H1 (cell line): ENCODE results near the gene WDFY1. TPM values are rescaled to one million over a fixed set of nuclear protein-coding genes. Genes with fewer than 3 reads are reported as not detected.

Source experiments
- CTCF ChIA-PET: fragments of 300-600 bp; sonication (Branson Sonifier 250); formaldehyde crosslinking; loops from one replicate; lab custom pipeline; 2021; ENCODE audit not compliant: partially characterized antibody; lab: Charles Lee
- POLR2A ChIA-PET: fragments of 300-600 bp; sonication (Branson Sonifier 250); formaldehyde crosslinking; loops from one replicate; lab custom pipeline; 2021; ENCODE audit warnings: inconsistent platforms; ENCODE audit not compliant: partially characterized antibody; lab: Charles Lee
- DNase-seq, 2 experiments: peaks; one replicate each; pipeline versions ENCODE4 v3.0.0 to v3.0.0-alpha.2; 2010 to 2022; ENCODE audit warnings: low spot score in 2 of 2, low read depth in 1 of 2, mixed read lengths in 1 of 2
- FAIRE-seq: peaks from 2 replicates; lab custom pipeline; 2011; peaks lifted over from hg19 to GRCh38; lab: Jason Lieb, UNC
- H2AFZ ChIP-seq: 2 replicates; pipeline ENCODE4 v1.8.1; 2012; ENCODE audit warnings: low read length, inconsistent platforms
- H2AK5ac ChIP-seq: 2 replicates; pipeline ENCODE4 v1.6.1; 2013; ENCODE audit warnings: low read depth, low read length
- H2BK120ac ChIP-seq: replicated peaks from 2 replicates; pipeline ENCODE3; 2013; ENCODE audit warnings: low read depth, low read length, inconsistent platforms
- H2BK12ac ChIP-seq: 2 replicates; pipeline ENCODE4 v1.6.1; 2013; ENCODE audit warnings: low read depth, low read length
- H2BK15ac ChIP-seq: 2 replicates; pipeline ENCODE4 v1.6.1; 2013; ENCODE audit warnings: low read length
- H2BK20ac ChIP-seq: 2 replicates; pipeline ENCODE4 v1.6.1; 2013; ENCODE audit warnings: low read length
- H2BK5ac ChIP-seq: 2 replicates; pipeline ENCODE4 v1.6.1; 2013; ENCODE audit warnings: low read depth, low read length
- H3K14ac ChIP-seq: 2 replicates; pipeline ENCODE4 v1.6.1; 2013; ENCODE audit warnings: inconsistent platforms; ENCODE audit not compliant: insufficient read length
- H3K18ac ChIP-seq: 2 replicates; pipeline ENCODE4 v1.6.1; 2013; ENCODE audit warnings: low read length; ENCODE audit errors: extremely low read depth
- H3K23ac ChIP-seq: 2 replicates; pipeline ENCODE4 v1.6.1; 2013; ENCODE audit warnings: inconsistent platforms; ENCODE audit not compliant: insufficient read length
- H3K23me2 ChIP-seq: 2 replicates; pipeline ENCODE4 v1.6.1; 2013; ENCODE audit warnings: low read depth, low read length
- H3K27ac ChIP-seq: 2 replicates; pipeline ENCODE4 v1.6.1; 2011; ENCODE audit warnings: low read depth, low read length, inconsistent platforms
- H3K27me3 ChIP-seq, 4 experiments: replicated peaks in 1 of 4; 1 replicate in 1 of 4; 2 replicates in 3 of 4; pipeline versions ENCODE4 v1.6.1 to v1.8.1; 2011 to 2013; ENCODE audit warnings: low read length in 3 of 4, mild to moderate bottlenecking in 3 of 4, inconsistent platforms in 2 of 4, mixed read lengths in 2 of 4, moderate library complexity in 1 of 4; ENCODE audit not compliant: control insufficient read depth in 3 of 4, insufficient read depth in 3 of 4; ENCODE audit errors: extremely low read depth in 1 of 4
- H3K36me3 ChIP-seq, 4 experiments: 2 replicates each; pipeline versions ENCODE4 v1.6.1 to v1.8.1; 2011 to 2013; ENCODE audit warnings: mild to moderate bottlenecking in 4 of 4, low read length in 3 of 4, moderate library complexity in 2 of 4, control low read depth in 1 of 4, inconsistent platforms in 1 of 4; ENCODE audit not compliant: insufficient read depth in 4 of 4, control insufficient read depth in 2 of 4
- H3K4ac ChIP-seq: replicated peaks from 2 replicates; pipeline ENCODE3; 2013; ENCODE audit warnings: low read length, low read depth, mixed read lengths, inconsistent platforms; ENCODE audit not compliant: insufficient read length
- H3K4me1 ChIP-seq, 4 experiments: replicated peaks in 1 of 4; 1 replicate in 1 of 4; 2 replicates in 3 of 4; pipeline versions ENCODE4 v1.6.1 to v1.8.1; 2011 to 2013; ENCODE audit warnings: low read length in 3 of 4, inconsistent platforms in 2 of 4, mixed read lengths in 1 of 4; ENCODE audit not compliant: insufficient read depth in 4 of 4, control insufficient read depth in 3 of 4
- H3K4me2 ChIP-seq, 2 experiments: 2 replicates each; pipeline versions ENCODE4 v1.6.1 to v1.8.1; 2011 to 2013; ENCODE audit warnings: low read depth in 2 of 2, low read length in 2 of 2, control low read depth in 1 of 2, inconsistent platforms in 1 of 2, mild to moderate bottlenecking in 1 of 2; ENCODE audit not compliant: insufficient read depth in 1 of 2
- H3K4me3 ChIP-seq, 4 experiments: fragments of 200-600, 300-600 bp in 1 of 4; sonication (generic), shearing (Covaris generic), sonication (Bioruptor Twin) in 1 of 4; 2 replicates each; pipeline versions ENCODE4 v1.5.1 to v1.8.1; 2011 to 2016; ENCODE audit warnings: low read length in 4 of 4, low read depth in 3 of 4, control low read depth in 2 of 4, inconsistent platforms in 2 of 4, mild to moderate bottlenecking in 2 of 4, mixed read lengths in 1 of 4, moderate library complexity in 1 of 4; ENCODE audit not compliant: insufficient read depth in 2 of 4; ENCODE audit errors: extremely low read depth in 1 of 4
- H3K56ac ChIP-seq: replicated peaks from 2 replicates; pipeline ENCODE3; 2013; ENCODE audit warnings: low read depth, mild to moderate bottlenecking, mixed read lengths, low read length, inconsistent platforms; ENCODE audit not compliant: insufficient read length
- H3K79me1 ChIP-seq: 2 replicates; pipeline ENCODE4 v1.6.1; 2013; ENCODE audit warnings: low read depth, low read length, control low read depth
- H3K79me2 ChIP-seq, 2 experiments: 2 replicates each; pipeline versions ENCODE4 v1.6.1 to v1.8.1; 2012 to 2013; ENCODE audit warnings: low read length in 2 of 2, mild to moderate bottlenecking in 2 of 2, inconsistent platforms in 1 of 2; ENCODE audit not compliant: insufficient read depth in 2 of 2, control insufficient read depth in 1 of 2
- H3K9ac ChIP-seq, 4 experiments: replicated peaks in 1 of 4; 1 replicate in 1 of 4; 2 replicates in 3 of 4; pipeline versions ENCODE4 v1.6.1 to v1.8.1; 2011 to 2013; ENCODE audit warnings: low read depth in 3 of 4, low read length in 3 of 4, control low read depth in 2 of 4, mild to moderate bottlenecking in 2 of 4, moderate library complexity in 2 of 4, inconsistent platforms in 1 of 4; ENCODE audit errors: extremely low read depth in 1 of 4
- H3K9me3 ChIP-seq, 2 experiments: 2 replicates each; pipeline versions ENCODE4 v1.6.1 to v1.8.1; 2012 to 2013; ENCODE audit warnings: mild to moderate bottlenecking in 2 of 2, moderate library complexity in 2 of 2, control low read depth in 1 of 2, inconsistent platforms in 1 of 2, low read depth in 1 of 2, low read length in 1 of 2, mixed read lengths in 1 of 2; ENCODE audit not compliant: insufficient read depth in 2 of 2
- H4K20me1 ChIP-seq, 2 experiments: replicated peaks in 1 of 2; 2 replicates each; pipeline versions ENCODE3 to v1.8.1; 2011 to 2013; ENCODE audit warnings: inconsistent platforms in 2 of 2, low read length in 2 of 2, mild to moderate bottlenecking in 1 of 2; ENCODE audit not compliant: insufficient read depth in 2 of 2, control insufficient read depth in 1 of 2
- H4K5ac ChIP-seq: 2 replicates; pipeline ENCODE4 v1.6.1; 2013; ENCODE audit warnings: low read length, low read depth, mixed read lengths, inconsistent platforms; ENCODE audit not compliant: insufficient read length
- H4K8ac ChIP-seq: 2 replicates; pipeline ENCODE4 v1.8.0; 2013; ENCODE audit warnings: mild to moderate bottlenecking, moderate library complexity, low read length, inconsistent platforms; ENCODE audit not compliant: insufficient read depth; ENCODE audit errors: extremely low read depth
- H4K91ac ChIP-seq: replicated peaks from 2 replicates; pipeline ENCODE3; 2013; ENCODE audit warnings: low read length, mixed read lengths, inconsistent platforms; ENCODE audit not compliant: insufficient read length
- RXRA ChIP-seq: IDR thresholded peaks from 2 replicates; pipeline ENCODE4 v1.6.1; 2011; ENCODE audit warnings: low read depth, mild to moderate bottlenecking, low read length, moderate library complexity; ENCODE audit not compliant: insufficient read depth
- WGBS, 2 experiments: shearing (Covaris generic) in 1 of 2; methylation state at CpG; one replicate each; pipeline versions ENCODE4 v1.1.6 to v1.1.7; 2013 to 2015; ENCODE audit warnings: low lambda C conversion rate in 2 of 2, mixed read lengths in 2 of 2, inconsistent platforms in 1 of 2, low coverage in 1 of 2, missing lambda C conversion rate in 1 of 2; ENCODE audit not compliant: insufficient replicate concordance in 2 of 2, insufficient coverage in 1 of 2, insufficient read length in 1 of 2; ENCODE audit errors: extremely low coverage in 1 of 2, missing lambda C conversion rate in 1 of 2; 5-methylcytosine and 5-hydroxymethylcytosine counted together
- polyA plus RNA-seq, 7 experiments: library from polyadenylated mRNA; depleted of rRNA in 3 of 7; stranded (reverse) in 5 of 7; unstranded in 2 of 7; fragments of >200 nt in 5 of 7; fragments of 200-250 nt in 2 of 7; gene quantifications; 1 replicate in 5 of 7; 2 replicates in 1 of 7; 4 replicates in 1 of 7; pipeline versions ENCODE4 v1.2.1 to v1.2.3, GENCODE V29; 2011 to 2013; ENCODE audit warnings: missing spikeins in 2 of 7, mixed read lengths in 2 of 7
- total RNA-seq: library from RNA; stranded (reverse); fragmentation: NEBNext Ultra II Directional; extraction: Animal tissue kit (Norgen Biotek cat#: 25700); gene quantifications from 2 replicates; pipeline ENCODE4 v1.2.1, GENCODE V29; 2021

Gene WDFY1
- total and polyA plus RNA-seq, 2 of the 8 experiments (the other 6 are each of a cell fraction or from before 2014, with no cell fraction given) = 68.4 to 94.7 TPM

GRCh38 chr2:223877721-223878410 is 67.3 kb downstream of the WDFY1 start:
- Histone ChIP-seq H2AK5ac (no peak overlapping the region), H4K5ac (no peak overlapping the region), H3K4me3 (no peak overlapping the region), H4K8ac (no peak overlapping the region), H4K20me1 (no peaks in the 10 kb centered on the region), H3K23ac (no peak overlapping the region), H3K79me2 (no peaks in the 10 kb centered on the region), H3K4me2 (no peak overlapping the region), H2BK20ac (no peak overlapping the region), H3K14ac (no peak overlapping the region), H3K27ac (no peak overlapping the region), H3K4me1 (no peaks in the 10 kb centered on the region), H3K36me3 (peaks cover 15 to 57% (median 48%) of the 10 kb centered on the region in 4 experiments), H2BK12ac (no peak overlapping the region), H2BK120ac (no peak overlapping the region), H2BK5ac (no peak overlapping the region), H3K9me3 (no peaks in the 10 kb centered on the region; a peak in 1 of 4 replicates), H2AFZ (no peak overlapping the region), H3K4ac (no peak overlapping the region), H3K56ac (no peak overlapping the region), H2BK15ac (no peak overlapping the region), H3K18ac (no peak overlapping the region), H3K9ac (no peak overlapping the region), H3K23me2 (no peaks in the 10 kb centered on the region; the same call in 1 of the 2 replicates), H4K91ac (no peak overlapping the region), H3K79me1 (no peaks in the 10 kb centered on the region; the same call in 1 of the 2 replicates), H3K27me3 (no peaks in the 10 kb centered on the region)
- no peak for DNase-seq
- no peak for FAIRE-seq
- POLR2A ChIA-PET = interaction anchor here (0.5 kb wide), 1 partner anchor 92 kb away, joined by 3 read pairs; no protein-coding TSS in a partner anchor
- 89% methylated on average over 6 of the region's 6 CpGs; no CpG with 5 or more reads in 1 of the 2 experiments for WGBS, 2 experiments
- TF ChIP-seq RXRA = no peak
- CTCF ChIA-PET = interaction anchor here (0.6 to 1.4 kb wide), 2 partner anchors 17 to 20 kb away, joined by 3 to 5 read pairs; no protein-coding TSS in a partner anchor
